Measurements from ENCODE around the gene ITFG1.

The ITFG1 gene

GRCh38 chr16:47113130-47113529 lies 347.7 kb downstream of the ITFG1 start:
- H3K27ac ChIP-seq, result no peak overlapping the region
- TF ChIP-seq ZFX (IDR thresholded peaks at IDR 0.05) (no peak), CTCF (conservative IDR thresholded peaks at IDR 0.05) (no peak)

DNA sequence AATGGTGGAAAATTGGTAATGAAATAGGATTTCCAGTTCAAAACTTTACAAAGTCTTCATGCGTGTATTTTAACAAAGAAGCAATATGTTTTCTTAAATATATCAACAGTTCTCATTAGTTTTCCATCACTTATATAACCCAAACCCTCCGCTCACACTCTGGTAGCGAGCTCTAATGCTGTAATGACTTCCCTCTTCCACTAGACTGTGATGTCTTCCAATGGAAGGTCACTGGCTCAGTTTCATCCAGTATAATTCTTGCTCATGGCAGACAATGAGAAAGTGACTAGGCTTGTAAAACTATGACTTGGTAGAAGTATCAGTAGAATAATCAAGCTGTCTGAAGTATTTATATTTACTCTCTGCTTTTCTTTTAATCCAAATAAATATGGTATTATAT lies 349.9 kb downstream of the ITFG1 start:
- no peak overlapping the region for H3K27ac ChIP-seq
- TF ChIP-seq ZFX (IDR thresholded peaks at IDR 0.05) (no peak), CTCF (conservative IDR thresholded peaks at IDR 0.05) (peak; percentile 18)

DNA sequence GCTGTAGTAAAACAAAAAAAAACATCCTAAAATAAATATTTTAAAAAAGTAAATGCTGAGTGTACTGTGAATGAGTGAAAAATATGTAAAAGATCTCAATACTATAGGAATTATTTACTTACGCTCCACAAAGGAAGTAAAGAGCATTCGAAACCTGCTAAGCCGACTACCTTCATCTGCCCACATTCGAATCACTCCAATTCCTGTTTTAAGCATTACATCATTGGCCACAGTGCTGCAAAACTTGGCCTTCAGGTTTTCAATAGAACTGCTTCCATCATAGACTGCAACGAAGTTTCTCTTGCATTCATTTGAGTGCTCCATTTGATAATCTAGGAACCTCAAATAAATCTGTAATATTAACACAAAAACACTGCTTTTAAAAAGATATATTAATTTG lies 351.5 kb downstream of the ITFG1 start:
- no peak overlapping the region for H3K27ac ChIP-seq
- TF ChIP-seq CTCF (conservative IDR thresholded peaks at IDR 0.05) (no peak), ZFX (IDR thresholded peaks at IDR 0.05) (no peak)

All from C4-2B (cell line).